GM21619 (cell line): ENCODE measurements around the gene NFATC1.

Experiments used
- ATAC-seq: cut with Tn5 transposase; IDR thresholded peaks from one replicate; pipeline ENCODE4 v1.9.1; 2021; ENCODE audit not compliant: unreplicated experiment

The NFATC1 gene

GRCh38 chr18:79516441-79516931 is 120.8 kb downstream of the NFATC1 start:
- no peak for ATAC-seq

GRCh38 chr18:79517341-79517740 is 121.6 kb downstream of the NFATC1 start:
- no peak for ATAC-seq

- no peak for ATAC-seq
Observed at GRCh38 chr18:79518028-79518682, 122.4 kb downstream of the NFATC1 start.

GRCh38 chr18:79518683-79519128 is 123.0 kb downstream of the NFATC1 start:
- ATAC-seq: no peak

- no peak for ATAC-seq
Observed at GRCh38 chr18:79519751-79520477, 124.2 kb downstream of the NFATC1 start.

GRCh38 chr18:79520478-79521390 is 125.0 kb downstream of the NFATC1 start:
- ATAC-seq: no peak

GRCh38 chr18:79521416-79522205 is 125.9 kb downstream of the NFATC1 start:
- ATAC-seq: no peak

GRCh38 chr18:79522451-79523205 is 126.9 kb downstream of the NFATC1 start:
- peak; percentile 10 for ATAC-seq

GRCh38 chr18:79523206-79523735 is 127.5 kb downstream of the NFATC1 start:
- ATAC-seq: peak; percentile 28

- ATAC-seq: peak; percentile 60
Observed at GRCh38 chr18:79523736-79524180, 128.0 kb downstream of the NFATC1 start.

GRCh38 chr18:79524181-79525078 is 128.7 kb downstream of the NFATC1 start:
- peak; percentile 25 for ATAC-seq

GRCh38 chr18:79525556-79526467 is 130.1 kb downstream of the NFATC1 start:
- ATAC-seq: no peak

- no peak for ATAC-seq
Observed at GRCh38 chr18:79526468-79527460, 131.0 kb downstream of the NFATC1 start.

GRCh38 chr18:79527656-79528315 is 132.1 kb downstream of the NFATC1 start:
- no peak for ATAC-seq

- no peak for ATAC-seq
Observed at GRCh38 chr18:79528316-79528695, 132.6 kb downstream of the NFATC1 start.

- ATAC-seq: no peak
Observed at GRCh38 chr18:79528846-79529245, 133.1 kb downstream of the NFATC1 start.
